GM12872 (cell line): ENCODE results near the gene METTL24.

Source experiments
- CTCF ChIP-seq: IDR thresholded peaks from 3 replicates; pipeline ENCODE4 v1.5.1; 2011; ENCODE audit warnings: low read depth, mild to moderate bottlenecking, low read length, moderate library complexity; ENCODE audit not compliant: insufficient read depth

Gene METTL24

GRCh38 chr6:110357664-110358552, at the start of gene METTL24:
METTL24 (minus strand) TSS chr6:110358349; CDS start chr6:110358272, 77 bp downstream.
- TF ChIP-seq CTCF = no peak

- no peak for TF ChIP-seq CTCF
Measured at GRCh38 chr6:110404607-110405006, 46.5 kb upstream of the METTL24 start.

GRCh38 chr6:110401585-110402176, 43.5 kb upstream of the METTL24 start:
- TF ChIP-seq CTCF = no peak

GRCh38 chr6:110400208-110400607, 42.1 kb upstream of the METTL24 start:
- TF ChIP-seq CTCF = no peak

GRCh38 chr6:110399219-110400071, 41.3 kb upstream of the METTL24 start:
- TF ChIP-seq CTCF = no peak

GRCh38 chr6:110398778-110399177, 40.6 kb upstream of the METTL24 start:
- TF ChIP-seq CTCF = no peak

GRCh38 chr6:110395221-110395620, 37.1 kb upstream of the METTL24 start:
- no peak for TF ChIP-seq CTCF
